Parathyroid adenoma (tissue), 2 donors: Measurements from ENCODE around the gene ABCC4.

Experiments used
- H2AFZ ChIP-seq: fragments of 300-600 bp; sonication (generic); one replicate; pipeline ENCODE4 v1.7.0; 2017; ENCODE audit warnings: antibody characterized with exemption, mild to moderate bottlenecking
- H3K27ac ChIP-seq: fragments of 300-600 bp; sonication (generic); one replicate; pipeline ENCODE4 v1.7.0; 2017
- H3K27me3 ChIP-seq: fragments of 300-600 bp; sonication (generic); one replicate; pipeline ENCODE4 v1.7.0; 2017; ENCODE audit warnings: low read length; ENCODE audit not compliant: control insufficient read depth, insufficient read depth
- H3K36me3 ChIP-seq: fragments of 300-600 bp; sonication (generic); one replicate; pipeline ENCODE4 v1.7.0; 2017; ENCODE audit warnings: low read length; ENCODE audit not compliant: control insufficient read depth, insufficient read depth
- H3K4me1 ChIP-seq: fragments of 300-600 bp; sonication (generic); one replicate; pipeline ENCODE4 v1.7.0; 2017; ENCODE audit warnings: control low read depth
- H3K4me2 ChIP-seq: fragments of 300-600 bp; sonication (generic); one replicate; pipeline ENCODE4 v1.7.0; 2017; ENCODE audit warnings: low read length
- H3K4me3 ChIP-seq: fragments of 300-600 bp; sonication (generic); one replicate; pipeline ENCODE4 v1.7.0; 2017; ENCODE audit warnings: low read depth, low read length
- H3K79me2 ChIP-seq: fragments of 300-600 bp; sonication (generic); one replicate; pipeline ENCODE4 v1.7.0; 2017; ENCODE audit warnings: control low read depth
- H3K9ac ChIP-seq: fragments of 300-600 bp; sonication (generic); one replicate; pipeline ENCODE4 v1.7.0; 2017; ENCODE audit warnings: mild to moderate bottlenecking
- H3K9me3 ChIP-seq: fragments of 300-600 bp; sonication (generic); one replicate; pipeline ENCODE4 v1.7.0; 2017; ENCODE audit warnings: low read length; ENCODE audit not compliant: control insufficient read depth
- TF ChIP-seq, protein P1 (sequence below): fragments of 300-600 bp; sonication (generic); IDR thresholded peaks from one replicate; pipeline ENCODE4 v1.7.0; 2017; ENCODE audit warnings: antibody characterized with exemption, mild to moderate bottlenecking
- donor health status: primary hyperparathyroidism.

The ABCC4 gene

GRCh38 chr13:95337597-95337996, 36.3 kb upstream of the ABCC4 start:
- no peak overlapping the region for H2AFZ ChIP-seq
- peaks cover 3% of the 10 kb centered on the region for H3K4me1 ChIP-seq
- TF ChIP-seq, protein P1, sequence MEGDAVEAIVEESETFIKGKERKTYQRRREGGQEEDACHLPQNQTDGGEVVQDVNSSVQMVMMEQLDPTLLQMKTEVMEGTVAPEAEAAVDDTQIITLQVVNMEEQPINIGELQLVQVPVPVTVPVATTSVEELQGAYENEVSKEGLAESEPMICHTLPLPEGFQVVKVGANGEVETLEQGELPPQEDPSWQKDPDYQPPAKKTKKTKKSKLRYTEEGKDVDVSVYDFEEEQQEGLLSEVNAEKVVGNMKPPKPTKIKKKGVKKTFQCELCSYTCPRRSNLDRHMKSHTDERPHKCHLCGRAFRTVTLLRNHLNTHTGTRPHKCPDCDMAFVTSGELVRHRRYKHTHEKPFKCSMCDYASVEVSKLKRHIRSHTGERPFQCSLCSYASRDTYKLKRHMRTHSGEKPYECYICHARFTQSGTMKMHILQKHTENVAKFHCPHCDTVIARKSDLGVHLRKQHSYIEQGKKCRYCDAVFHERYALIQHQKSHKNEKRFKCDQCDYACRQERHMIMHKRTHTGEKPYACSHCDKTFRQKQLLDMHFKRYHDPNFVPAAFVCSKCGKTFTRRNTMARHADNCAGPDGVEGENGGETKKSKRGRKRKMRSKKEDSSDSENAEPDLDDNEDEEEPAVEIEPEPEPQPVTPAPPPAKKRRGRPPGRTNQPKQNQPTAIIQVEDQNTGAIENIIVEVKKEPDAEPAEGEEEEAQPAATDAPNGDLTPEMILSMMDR = no peak
- no peaks in the 10 kb centered on the region for H3K9me3 ChIP-seq
- no peak overlapping the region for H3K9ac ChIP-seq
- no peak overlapping the region for H3K27ac ChIP-seq
- H3K36me3 ChIP-seq = no peaks in the 10 kb centered on the region
- no peaks in the 10 kb centered on the region for H3K27me3 ChIP-seq
- H3K79me2 ChIP-seq = no peaks in the 10 kb centered on the region
- H3K4me2 ChIP-seq = no peak overlapping the region
- H3K4me3 ChIP-seq = no peak overlapping the region

DNA sequence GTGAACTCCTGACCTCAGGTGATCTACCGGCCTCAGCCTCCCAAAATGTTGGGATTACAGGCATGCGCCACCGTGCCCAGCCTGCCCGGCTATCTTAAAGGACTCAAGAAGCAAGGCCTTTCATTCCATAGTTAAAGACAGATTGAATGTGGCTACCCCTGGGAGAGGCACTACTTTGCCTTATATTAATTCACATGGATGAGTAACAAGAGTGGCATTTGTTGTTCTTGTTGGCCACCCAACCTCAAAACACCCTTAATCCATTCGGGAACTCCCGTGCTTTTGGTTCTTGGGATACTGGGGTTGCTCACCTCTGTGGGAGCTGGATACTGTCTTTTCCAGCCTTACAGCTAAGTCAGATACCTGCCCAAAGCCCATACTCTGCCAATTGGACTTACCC, 34.4 kb upstream of the ABCC4 start:
- H3K9me3 ChIP-seq = no peaks in the 10 kb centered on the region
- no peak overlapping the region for H3K9ac ChIP-seq
- no peak overlapping the region for H3K4me2 ChIP-seq
- H3K27ac ChIP-seq = no peak overlapping the region
- TF ChIP-seq, protein P1 = no peak
- H3K27me3 ChIP-seq = no peaks in the 10 kb centered on the region
- H3K36me3 ChIP-seq = no peaks in the 10 kb centered on the region
- H2AFZ ChIP-seq = no peak overlapping the region
- H3K4me3 ChIP-seq = no peak overlapping the region
- peaks cover 3% of the 10 kb centered on the region for H3K4me1 ChIP-seq
- H3K79me2 ChIP-seq = no peaks in the 10 kb centered on the region

GRCh38 chr13:95328386-95328785, 27.1 kb upstream of the ABCC4 start:
- no peaks in the 10 kb centered on the region for H3K9me3 ChIP-seq
- no peaks in the 10 kb centered on the region for H3K79me2 ChIP-seq
- no peak overlapping the region for H3K9ac ChIP-seq
- no peaks in the 10 kb centered on the region for H3K27me3 ChIP-seq
- no peak overlapping the region for H3K27ac ChIP-seq
- TF ChIP-seq, protein P1 = no peak
- H2AFZ ChIP-seq = no peak overlapping the region
- H3K4me1 ChIP-seq = no peaks in the 10 kb centered on the region
- no peaks in the 10 kb centered on the region for H3K36me3 ChIP-seq
- no peak overlapping the region for H3K4me3 ChIP-seq
- H3K4me2 ChIP-seq = no peak overlapping the region

- Histone ChIP-seq H3K4me2 (no peak overlapping the region), H3K9ac (no peak overlapping the region), H3K9me3 (no peaks in the 10 kb centered on the region), H3K27me3 (no peaks in the 10 kb centered on the region), H3K27ac (no peak overlapping the region), H3K4me3 (no peak overlapping the region), H3K79me2 (no peaks in the 10 kb centered on the region), H2AFZ (no peak overlapping the region), H3K36me3 (no peaks in the 10 kb centered on the region), H3K4me1 (no peaks in the 10 kb centered on the region)
- TF ChIP-seq, protein P1 = no peak
Observed at GRCh38 chr13:95327190-95327589, 25.9 kb upstream of the ABCC4 start.

GRCh38 chr13:95326695-95327094, 25.4 kb upstream of the ABCC4 start:
- Histone ChIP-seq H3K79me2 (no peaks in the 10 kb centered on the region), H3K27ac (no peak overlapping the region), H2AFZ (no peak overlapping the region), H3K36me3 (no peaks in the 10 kb centered on the region), H3K4me1 (no peaks in the 10 kb centered on the region), H3K4me2 (no peak overlapping the region), H3K27me3 (no peaks in the 10 kb centered on the region), H3K9me3 (no peaks in the 10 kb centered on the region), H3K4me3 (no peak overlapping the region), H3K9ac (no peak overlapping the region)
- TF ChIP-seq, protein P1 = no peak
